ENCODE results near the gene CFAP65.

Gene CFAP65

GRCh38 chr2:219073413-219074129 is 32.3 kb upstream of the CFAP65 start:
- no peaks in the 10 kb centered on the region for H3K4me1 Mint-ChIP-seq
- DNase-seq (no peak), ATAC-seq (replicated peaks) (no peak)
- no peak overlapping the region for H3K4me3 Mint-ChIP-seq
- H3K9me3 Mint-ChIP-seq, result no peaks in the 10 kb centered on the region
- no peaks in the 10 kb centered on the region for H3K27me3 Mint-ChIP-seq
- H3K36me3 Mint-ChIP-seq, result peaks cover 24 to 53% of the 10 kb centered on the region in 2 donors
- H3K27ac Mint-ChIP-seq, result peak overlapping the region; percentile 25

- Mint-ChIP-seq H3K4me1 (no peaks in the 10 kb centered on the region), H3K27ac (no peak overlapping the region)
These were observed 31.5 kb upstream of the CFAP65 start for GRCh38 chr2:219072741-219073250.

GRCh38 chr2:219071131-219071816 is 30.0 kb upstream of the CFAP65 start:
- Mint-ChIP-seq H3K27ac (no peak overlapping the region), H3K9me3 (no peaks in the 10 kb centered on the region), H3K27me3 (no peaks in the 10 kb centered on the region), H3K4me3 (no peak overlapping the region), H3K4me1 (no peaks in the 10 kb centered on the region), H3K36me3 (peaks cover 19 to 47% of the 10 kb centered on the region in 2 donors)
- DNase-seq (no peak), ATAC-seq (replicated peaks) (no peak)

More at GRCh38 chr2:219072741-219073250, 31.5 kb upstream of the CFAP65 start:
- Mint-ChIP-seq H3K27me3 (no peaks in the 10 kb centered on the region), H3K36me3 (peaks cover 24 to 54% of the 10 kb centered on the region in 2 donors), H3K9me3 (no peaks in the 10 kb centered on the region), H3K4me3 (no peak overlapping the region)
- DNase-seq (no peak), ATAC-seq (replicated peaks) (no peak)

- H3K27me3 Mint-ChIP-seq, result peaks cover 20 to 24% of the 10 kb centered on the region in 2 donors
- no peak overlapping the region for H3K4me3 Mint-ChIP-seq
- no peaks in the 10 kb centered on the region for H3K9me3 Mint-ChIP-seq
- H3K4me1 Mint-ChIP-seq, result peaks cover 3 to 6% of the 10 kb centered on the region in 2 donors
- H3K36me3 Mint-ChIP-seq, result peaks cover 3 to 13% of the 10 kb centered on the region in 2 donors
- ATAC-seq (replicated peaks), result no peak
- DNase-seq, result no peak
- no peak overlapping the region for H3K27ac Mint-ChIP-seq
These were observed 24.2 kb upstream of the CFAP65 start for GRCh38 chr2:219065484-219065883.

- Mint-ChIP-seq H3K27ac (no peak overlapping the region), H3K36me3 (no peaks in the 10 kb centered on the region), H3K4me1 (peaks cover 20 to 39% of the 10 kb centered on the region in 2 donors), H3K9me3 (no peaks in the 10 kb centered on the region), H3K27me3 (peaks cover 44 to 58% of the 10 kb centered on the region in 2 donors), H3K4me3 (no peak overlapping the region)
- no peak for DNase-seq
- ATAC-seq (replicated peaks), result no peak
These were observed 20.8 kb upstream of the CFAP65 start for GRCh38 chr2:219062081-219062480.

GRCh38 chr2:219060821-219061791 is 19.8 kb upstream of the CFAP65 start, which contains the start of gene IHH:
TSS of gene IHH (minus strand) at chr2:219060921. CDS start at chr2:219060467, 454 bp downstream.
- ATAC-seq (replicated peaks) (no peak), DNase-seq (no peak)

GRCh38 chr2:219059725-219060682 is 18.7 kb upstream of the CFAP65 start:
- Mint-ChIP-seq H3K4me3 (peak overlapping the region; percentile 67 to 78), H3K9me3 (no peaks in the 10 kb centered on the region), H3K36me3 (no peaks in the 10 kb centered on the region), H3K4me1 (peaks cover 20 to 42% of the 10 kb centered on the region in 2 donors), H3K27ac (peak overlapping the region; percentile 76), H3K27me3 (peaks cover 56 to 78% of the 10 kb centered on the region in 2 donors)
- no peak for DNase-seq
- no peak for ATAC-seq (replicated peaks)

More at GRCh38 chr2:219060821-219061791, 19.8 kb upstream of the CFAP65 start, which contains the start of gene IHH:
- Mint-ChIP-seq H3K36me3 (no peaks in the 10 kb centered on the region), H3K4me3 (peak within 1 kb of the TSS; percentile 67 to 78), H3K9me3 (no peaks in the 10 kb centered on the region), H3K27ac (peak within 1 kb of the TSS; percentile 76), H3K4me1 (peaks cover 20 to 42% of the 10 kb centered on the region in 2 donors), H3K27me3 (peaks cover 50 to 67% of the 10 kb centered on the region in 2 donors)

- Mint-ChIP-seq H3K4me3 (peak overlapping the region; percentile 67 to 78), H3K27ac (peak overlapping the region; percentile 76), H3K27me3 (peaks cover 60 to 85% of the 10 kb centered on the region in 2 donors), H3K36me3 (no peaks in the 10 kb centered on the region), H3K4me1 (peaks cover 20 to 42% of the 10 kb centered on the region in 2 donors), H3K9me3 (no peaks in the 10 kb centered on the region)
- DNase-seq (no peak), ATAC-seq (replicated peaks) (no peak)
These were observed 18.0 kb upstream of the CFAP65 start for GRCh38 chr2:219059375-219059724.

- DNase-seq (no peak), ATAC-seq (replicated peaks) (no peak)
- H3K4me1 Mint-ChIP-seq, result peaks cover 20 to 42% of the 10 kb centered on the region in 2 donors
- H3K36me3 Mint-ChIP-seq, result no peaks in the 10 kb centered on the region
- peaks cover 64 to 91% of the 10 kb centered on the region in 2 donors for H3K27me3 Mint-ChIP-seq
- no peaks in the 10 kb centered on the region for H3K9me3 Mint-ChIP-seq
- peak overlapping the region; percentile 67 to 78 for H3K4me3 Mint-ChIP-seq
- no peak overlapping the region for H3K27ac Mint-ChIP-seq
These were observed 17.4 kb upstream of the CFAP65 start for GRCh38 chr2:219058541-219059374.

- DNase-seq (peak; percentile 77), ATAC-seq (replicated peaks) (peak; percentile 94)
- H3K4me3 Mint-ChIP-seq, result peak overlapping the region; percentile 74 to 76
- H3K4me1 Mint-ChIP-seq, result peaks cover 20 to 42% of the 10 kb centered on the region in 2 donors
- H3K27ac Mint-ChIP-seq, result peak overlapping the region; percentile 65
- peaks cover 60 to 90% of the 10 kb centered on the region in 2 donors for H3K27me3 Mint-ChIP-seq
- no peaks in the 10 kb centered on the region for H3K9me3 Mint-ChIP-seq
- no peaks in the 10 kb centered on the region for H3K36me3 Mint-ChIP-seq
These were observed 16.6 kb upstream of the CFAP65 start for GRCh38 chr2:219057709-219058540.

- H3K27ac Mint-ChIP-seq, result no peak overlapping the region
- ATAC-seq (replicated peaks), result no peak
- no peaks in the 10 kb centered on the region for H3K36me3 Mint-ChIP-seq
- H3K4me3 Mint-ChIP-seq, result peak overlapping the region in 1 of 2 donors; percentile 74
- DNase-seq, result no peak
- H3K27me3 Mint-ChIP-seq, result peaks cover 52 to 82% of the 10 kb centered on the region in 2 donors
- H3K9me3 Mint-ChIP-seq, result no peaks in the 10 kb centered on the region
- peaks cover 20 to 42% of the 10 kb centered on the region in 2 donors for H3K4me1 Mint-ChIP-seq
These were observed 15.8 kb upstream of the CFAP65 start for GRCh38 chr2:219056896-219057708.
